ENCODE data around the gene NR2E3.

Gene NR2E3

DNA sequence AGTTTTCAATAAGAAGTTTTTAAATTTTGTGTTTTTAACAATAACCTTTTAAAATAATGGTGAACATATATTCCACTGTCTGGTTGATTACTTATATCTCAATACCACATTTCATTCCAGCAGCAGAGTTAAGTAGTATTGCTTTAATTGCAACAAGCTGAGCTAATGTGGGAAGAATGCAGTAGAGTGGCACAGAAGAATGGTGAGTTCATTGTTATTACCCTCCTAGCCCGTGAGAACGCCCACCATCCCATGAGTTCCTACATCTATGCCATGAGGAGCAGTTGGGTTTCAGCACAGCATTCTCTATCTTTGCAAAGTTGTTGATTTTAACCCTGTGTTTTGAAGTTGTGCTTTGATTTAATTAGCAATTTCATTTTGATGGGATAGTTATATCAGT lies 17.8 kb upstream of the NR2E3 start:
- DNase-seq, result no peak

DNA sequence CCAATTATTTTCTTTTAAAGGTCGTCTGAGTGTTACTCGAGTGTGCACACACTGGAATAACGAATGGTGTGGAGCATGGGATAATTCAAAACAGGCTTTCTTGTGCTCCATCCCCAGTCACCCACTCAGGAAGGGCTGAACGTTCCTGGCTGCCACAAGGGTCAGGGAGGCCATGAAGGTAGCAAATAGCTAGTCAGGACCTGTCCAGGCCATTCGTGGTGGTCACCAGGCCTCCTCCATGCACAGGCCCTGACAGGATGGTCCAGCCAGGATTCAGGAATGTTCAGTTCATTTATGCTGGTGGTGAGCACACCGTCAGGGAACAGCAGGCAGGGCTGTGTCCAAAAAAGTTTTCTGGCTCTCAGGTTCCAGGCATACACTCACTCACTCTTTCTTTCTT lies 11.7 kb upstream of the NR2E3 start:
- DNase-seq, result no peak

DNA sequence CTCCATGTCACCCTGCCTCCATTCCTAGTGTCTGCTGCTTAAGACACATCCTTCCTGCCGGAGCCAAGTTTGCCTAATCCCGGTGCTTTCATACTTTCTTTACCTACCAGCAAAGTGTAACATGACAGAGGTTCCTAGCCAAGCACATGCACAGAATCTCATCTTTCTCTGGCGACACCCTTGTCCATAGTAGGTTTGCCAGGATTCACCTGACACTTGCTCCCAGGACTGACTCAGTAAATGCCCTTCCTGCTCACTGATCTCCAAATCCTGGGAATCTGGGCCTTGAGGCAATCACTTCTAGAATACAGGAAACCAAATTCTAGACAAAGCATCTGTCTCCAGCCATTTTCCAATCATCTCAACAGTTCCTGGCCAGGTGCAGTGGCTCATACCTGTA lies 10.2 kb upstream of the NR2E3 start:
- no peak for DNase-seq

DNA sequence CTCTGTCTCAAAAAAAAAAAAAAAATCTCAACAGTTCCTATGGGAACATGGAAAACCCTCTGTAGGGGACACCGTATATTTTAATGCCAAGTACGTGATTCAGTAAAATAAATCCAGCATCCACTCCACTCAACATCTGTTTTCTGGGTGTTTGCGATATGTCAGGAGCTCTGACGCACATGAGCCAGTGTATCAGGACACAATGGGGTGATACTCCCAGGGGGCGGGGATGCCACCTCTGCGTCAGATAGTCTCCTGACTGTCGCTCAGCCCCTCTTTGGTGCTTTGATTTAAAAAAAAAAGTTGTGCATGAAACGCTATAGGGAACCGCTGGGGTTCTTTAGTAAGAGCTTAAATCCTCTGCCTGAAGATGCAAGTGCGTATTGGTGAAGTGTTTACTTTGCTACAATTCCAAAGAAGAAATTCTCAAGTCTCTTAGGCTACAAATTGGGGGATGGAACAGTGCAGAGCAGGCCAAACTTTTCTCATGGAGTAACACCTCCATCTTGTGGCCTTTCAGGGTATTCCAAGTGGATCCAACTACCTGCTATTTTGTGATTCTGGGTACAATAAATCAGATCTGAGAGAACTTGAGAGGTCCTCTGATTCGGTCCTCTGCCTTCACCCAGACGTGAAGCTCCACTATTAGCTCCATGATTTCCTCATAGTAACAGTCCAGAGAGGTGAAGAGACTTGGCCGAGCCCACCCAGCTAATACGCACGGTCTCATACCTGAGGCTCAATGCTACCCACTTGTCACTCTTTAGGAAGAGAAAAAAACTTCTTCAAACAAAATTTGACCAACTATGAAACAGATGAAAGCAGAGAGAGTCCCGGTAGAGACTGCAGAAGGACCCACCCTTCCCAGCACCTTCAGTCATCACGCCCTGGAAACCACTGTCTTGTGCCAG lies 9.3 kb upstream of the NR2E3 start:
- peak in 1 of 2 experiments; percentile 6 for DNase-seq

DNA sequence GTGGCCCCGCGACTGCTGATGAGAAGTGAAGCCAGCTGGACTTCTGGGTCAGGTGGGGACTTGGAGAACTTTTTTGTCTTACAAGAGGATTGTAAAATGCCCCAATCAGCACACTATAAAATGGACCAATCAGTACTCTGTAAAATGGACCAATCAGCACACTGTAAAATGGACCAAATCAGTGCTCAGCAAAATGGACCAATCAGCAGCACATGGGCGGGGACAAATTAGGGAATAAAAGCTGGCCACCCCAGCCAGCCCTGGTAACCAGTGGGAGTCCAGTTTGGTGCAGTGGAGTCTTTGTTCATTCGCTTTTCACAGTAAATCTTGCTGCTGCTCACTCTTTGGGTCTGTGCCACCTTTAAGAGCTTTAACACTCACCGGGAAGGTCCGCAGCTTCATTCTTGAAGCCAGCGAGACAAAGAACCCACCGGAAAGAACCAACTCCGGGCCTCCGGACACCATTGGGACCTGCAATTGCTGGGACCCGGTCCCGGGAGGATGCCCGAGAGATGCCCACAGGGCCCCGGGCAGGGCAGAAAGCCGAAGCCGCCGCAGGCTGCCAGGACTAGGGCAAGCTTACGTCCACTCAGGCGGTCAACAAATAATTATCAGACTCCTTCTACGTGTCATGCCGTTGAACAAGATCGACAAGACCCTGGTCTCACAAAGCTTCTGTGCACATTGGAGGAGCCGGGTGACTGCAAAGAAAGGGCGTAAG lies 8.3 kb upstream of the NR2E3 start:
- DNase-seq, result no peak

DNA sequence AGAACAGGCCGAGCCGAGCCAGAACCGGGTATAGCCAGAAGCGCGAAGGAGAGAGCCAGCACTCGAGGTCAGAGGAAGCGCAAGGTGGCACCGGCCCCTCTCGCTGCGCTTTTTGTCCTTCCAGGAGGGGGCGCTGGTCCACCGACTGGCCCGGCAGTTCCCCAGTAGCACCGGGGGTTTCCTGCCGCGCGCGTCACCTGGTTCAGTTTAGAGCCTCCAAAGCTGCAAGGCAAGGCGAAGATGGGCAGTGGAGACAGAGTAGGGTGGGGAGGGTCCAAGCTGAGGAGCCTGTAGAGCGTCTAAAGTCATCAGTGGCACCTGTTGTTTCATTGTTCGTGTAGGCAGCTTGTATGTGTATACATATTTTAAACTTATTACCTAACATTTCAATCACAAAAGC lies 7.6 kb upstream of the NR2E3 start:
- no peak for DNase-seq

DNA sequence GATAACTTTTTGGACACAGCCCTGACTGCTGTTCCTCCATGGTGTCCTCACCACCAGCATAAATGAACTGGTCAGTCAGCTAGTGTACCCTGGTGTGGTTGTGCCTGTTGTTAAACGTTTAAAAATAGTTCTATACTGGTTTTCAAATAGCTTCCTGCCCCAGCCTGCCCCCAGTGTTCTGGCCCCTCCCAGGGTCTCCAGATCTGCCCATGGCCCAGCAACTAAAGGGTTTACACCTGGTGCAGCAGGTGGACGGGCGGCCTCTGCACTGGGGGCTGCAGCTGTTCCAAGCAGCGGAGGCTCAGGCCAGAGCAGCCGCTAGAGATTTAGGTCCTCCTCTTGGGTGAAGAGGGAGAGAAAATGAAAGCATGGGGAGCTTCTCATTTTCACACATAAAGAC lies 6.1 kb upstream of the NR2E3 start:
- DNase-seq, result no peak

DNA sequence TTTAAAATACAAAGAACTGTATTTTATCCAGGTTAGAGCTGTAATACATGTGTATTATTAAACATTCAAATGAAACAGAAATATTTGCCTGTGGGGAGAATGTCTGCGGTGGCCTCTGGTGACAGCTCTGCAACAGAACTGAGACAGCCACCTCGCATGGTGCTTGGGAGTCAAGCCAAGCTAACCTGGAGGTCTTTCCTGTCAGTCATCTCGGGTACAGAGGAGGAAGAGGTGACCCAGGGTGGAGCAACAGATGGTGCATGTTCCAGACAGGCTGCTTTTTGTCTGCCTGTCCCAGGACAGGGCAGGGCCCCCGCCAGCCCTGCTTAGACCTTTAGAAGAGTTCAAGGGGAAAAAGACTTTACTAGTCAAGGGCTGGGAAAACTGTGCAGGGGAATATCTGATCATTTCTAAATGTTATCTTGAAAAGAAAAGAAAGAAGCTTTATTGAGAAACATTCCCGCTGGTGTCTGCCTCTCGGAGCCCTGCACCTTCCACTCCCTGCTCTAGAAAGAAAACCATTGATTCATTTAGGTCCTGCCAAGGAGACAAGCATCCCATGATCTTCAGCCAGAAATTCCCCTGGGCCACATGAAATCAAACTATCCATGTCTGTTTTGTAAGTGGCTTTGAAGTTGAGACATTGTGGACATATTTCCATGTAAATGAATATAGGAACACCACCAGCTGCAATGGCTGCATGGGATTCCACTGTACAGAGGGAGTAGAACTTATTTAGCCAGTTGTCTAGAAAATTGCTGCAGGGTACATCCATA lies 5.5 kb upstream of the NR2E3 start:
- no peak for DNase-seq

DNA sequence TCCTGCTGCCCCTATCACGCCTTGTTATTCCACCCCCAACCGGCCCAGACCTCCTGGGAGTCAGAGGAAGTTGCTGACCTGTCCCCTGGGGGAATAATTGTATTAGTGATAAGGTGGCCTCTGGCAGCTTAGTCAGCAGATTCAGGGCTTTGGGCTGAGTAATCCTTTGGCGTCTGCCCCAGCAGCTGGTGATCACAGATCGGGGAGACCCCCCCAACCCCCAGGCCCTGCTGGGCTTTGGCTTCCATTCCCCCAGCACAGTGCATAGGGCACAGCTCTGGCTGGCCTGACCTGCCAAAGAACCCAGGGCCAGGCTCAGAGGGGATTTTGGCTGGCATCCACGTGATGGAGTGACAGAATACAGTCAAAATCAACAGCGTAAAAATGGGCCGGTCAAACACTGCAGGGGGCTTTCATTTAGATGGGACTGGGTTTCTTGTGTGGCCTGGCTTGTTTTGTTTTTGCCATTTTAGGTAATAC lies 3.9 kb upstream of the NR2E3 start:
- DNase-seq, result no peak

DNA sequence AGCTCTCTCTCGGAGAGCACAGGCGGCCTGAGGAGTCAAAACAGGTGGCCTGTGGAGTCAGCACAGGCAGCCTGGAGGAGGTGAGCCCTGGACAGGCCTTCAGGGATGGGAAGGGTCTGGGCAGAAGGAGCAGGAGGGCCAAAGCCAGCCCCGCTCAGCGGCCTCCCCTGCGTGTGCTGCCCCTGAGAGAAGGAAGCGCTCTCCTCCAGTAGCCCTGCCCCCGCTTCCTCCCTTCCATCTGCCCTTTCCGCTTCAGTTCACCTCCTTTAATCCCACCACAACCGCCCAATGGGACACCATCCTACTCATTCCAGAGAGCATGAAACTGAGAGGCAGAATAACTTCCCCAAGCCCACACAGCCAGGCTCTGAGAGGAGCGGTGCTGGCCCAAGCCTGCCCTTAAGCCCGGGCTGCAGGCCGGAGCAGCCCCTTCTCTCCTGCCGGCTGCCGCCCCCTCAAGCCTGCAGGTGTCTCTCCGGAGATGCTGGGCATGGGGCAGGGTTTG lies 3.2 kb upstream of the NR2E3 start:
- DNase-seq, result no peak

DNA sequence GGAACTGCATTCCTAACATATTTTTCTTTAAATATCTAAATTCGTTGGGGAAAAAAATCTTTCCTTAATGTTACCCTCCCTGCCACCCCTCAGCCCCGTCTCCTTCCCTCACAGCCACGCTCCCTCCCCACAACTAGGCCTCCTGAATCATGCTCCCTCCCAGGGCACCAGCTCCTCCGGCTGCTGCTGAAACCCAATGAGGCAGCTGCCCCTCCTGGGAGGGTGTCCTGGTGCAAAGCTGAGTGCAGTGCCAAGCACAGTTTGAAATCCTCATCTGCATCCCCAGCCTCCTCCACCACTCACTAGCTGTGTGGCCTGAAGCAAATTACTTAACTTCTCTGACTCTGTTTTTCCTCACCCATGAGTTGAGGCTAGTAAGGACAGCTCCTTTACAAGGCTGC lies 2.7 kb upstream of the NR2E3 start:
- DNase-seq, result no peak

DNA sequence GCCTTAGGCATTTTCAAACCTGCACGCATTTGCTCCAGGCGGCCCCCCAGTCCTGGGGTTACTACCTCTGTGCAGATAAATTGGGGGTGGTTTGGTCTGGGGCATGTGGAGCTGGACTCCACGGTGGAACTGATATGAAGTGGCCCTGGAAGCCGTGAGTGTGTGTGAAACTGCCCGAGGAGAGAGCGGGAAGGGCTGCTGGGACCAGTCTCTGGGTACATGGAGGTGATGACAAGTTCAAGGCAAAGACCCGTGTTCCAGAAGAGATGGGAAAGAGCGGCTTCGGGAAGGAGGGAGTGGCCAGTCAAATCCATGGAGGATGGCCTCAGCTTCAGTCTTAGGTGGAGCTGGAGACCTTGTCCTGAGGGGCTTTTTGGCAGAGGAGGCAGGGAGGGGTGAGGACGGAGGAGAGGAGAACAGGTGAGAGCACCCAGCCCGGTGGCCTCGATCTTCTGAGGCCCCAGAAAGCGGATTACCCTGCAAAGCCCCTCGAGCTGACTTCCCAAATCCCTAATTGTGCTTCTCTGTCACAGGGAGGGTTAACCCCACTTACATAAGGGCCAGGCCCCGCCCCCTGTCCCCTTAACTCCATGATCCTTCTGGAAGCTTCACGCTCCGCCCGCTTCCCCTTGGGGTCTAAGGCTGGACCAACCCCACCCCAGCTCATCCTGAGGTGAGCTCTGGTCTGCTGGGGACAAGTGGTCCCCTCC lies 1.9 kb upstream of the NR2E3 start:
- no peak for DNase-seq

DNA sequence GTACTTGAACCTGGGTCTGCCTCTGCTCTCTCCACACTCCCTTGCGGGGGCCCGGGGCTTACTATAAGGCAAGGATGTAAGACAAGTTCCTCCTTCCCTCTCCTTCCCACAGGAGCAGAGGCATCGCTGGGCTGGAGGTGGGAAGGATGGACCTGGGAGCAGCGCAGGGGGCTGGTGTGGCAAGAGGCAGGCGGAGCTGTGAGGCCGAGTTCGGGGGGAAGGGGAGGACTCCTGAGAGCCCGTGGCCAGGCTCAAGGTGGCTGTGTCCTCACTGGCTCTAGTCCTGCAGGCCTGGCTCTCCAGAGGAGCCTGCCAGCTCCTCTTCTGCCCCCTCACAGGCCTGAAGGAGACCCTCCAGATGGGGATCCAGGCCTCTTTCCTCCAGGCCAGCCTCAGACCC lies 1.0 kb upstream of the NR2E3 start:
- DNase-seq, result no peak

DNA sequence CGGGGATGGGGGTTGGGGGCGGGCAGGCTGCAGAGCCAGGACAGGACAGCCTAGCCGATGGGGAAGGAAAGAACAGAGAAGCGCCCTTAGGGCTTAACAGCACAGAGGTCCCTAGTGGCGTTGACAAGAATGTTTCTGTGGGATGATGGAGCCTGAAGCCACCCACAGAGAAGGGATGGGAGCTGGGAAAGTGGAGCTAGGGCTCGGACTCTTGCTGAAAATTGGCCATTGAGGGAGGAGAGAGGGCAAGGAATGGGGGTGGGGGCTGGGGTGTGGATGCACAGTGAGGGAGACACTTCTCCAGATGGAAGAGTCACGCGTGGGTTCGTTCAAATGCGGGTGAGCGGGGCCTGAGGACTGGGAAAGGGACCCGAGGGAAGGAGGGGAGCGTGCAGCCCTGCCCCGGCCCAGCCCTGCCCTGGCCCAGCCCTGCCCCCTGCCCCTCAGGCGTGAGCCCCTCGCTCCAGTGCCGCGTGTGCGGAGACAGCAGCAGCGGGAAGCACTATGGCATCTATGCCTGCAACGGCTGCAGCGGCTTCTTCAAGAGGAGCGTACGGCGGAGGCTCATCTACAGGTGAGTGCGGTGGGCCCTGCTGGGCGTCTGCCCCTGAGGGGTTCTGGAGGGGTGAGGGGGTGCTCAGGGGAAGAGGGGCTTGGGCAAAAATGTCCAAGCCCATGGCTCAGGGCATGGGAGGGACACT lies 832 bp downstream of the NR2E3 start:
- no peak for DNase-seq

DNA sequence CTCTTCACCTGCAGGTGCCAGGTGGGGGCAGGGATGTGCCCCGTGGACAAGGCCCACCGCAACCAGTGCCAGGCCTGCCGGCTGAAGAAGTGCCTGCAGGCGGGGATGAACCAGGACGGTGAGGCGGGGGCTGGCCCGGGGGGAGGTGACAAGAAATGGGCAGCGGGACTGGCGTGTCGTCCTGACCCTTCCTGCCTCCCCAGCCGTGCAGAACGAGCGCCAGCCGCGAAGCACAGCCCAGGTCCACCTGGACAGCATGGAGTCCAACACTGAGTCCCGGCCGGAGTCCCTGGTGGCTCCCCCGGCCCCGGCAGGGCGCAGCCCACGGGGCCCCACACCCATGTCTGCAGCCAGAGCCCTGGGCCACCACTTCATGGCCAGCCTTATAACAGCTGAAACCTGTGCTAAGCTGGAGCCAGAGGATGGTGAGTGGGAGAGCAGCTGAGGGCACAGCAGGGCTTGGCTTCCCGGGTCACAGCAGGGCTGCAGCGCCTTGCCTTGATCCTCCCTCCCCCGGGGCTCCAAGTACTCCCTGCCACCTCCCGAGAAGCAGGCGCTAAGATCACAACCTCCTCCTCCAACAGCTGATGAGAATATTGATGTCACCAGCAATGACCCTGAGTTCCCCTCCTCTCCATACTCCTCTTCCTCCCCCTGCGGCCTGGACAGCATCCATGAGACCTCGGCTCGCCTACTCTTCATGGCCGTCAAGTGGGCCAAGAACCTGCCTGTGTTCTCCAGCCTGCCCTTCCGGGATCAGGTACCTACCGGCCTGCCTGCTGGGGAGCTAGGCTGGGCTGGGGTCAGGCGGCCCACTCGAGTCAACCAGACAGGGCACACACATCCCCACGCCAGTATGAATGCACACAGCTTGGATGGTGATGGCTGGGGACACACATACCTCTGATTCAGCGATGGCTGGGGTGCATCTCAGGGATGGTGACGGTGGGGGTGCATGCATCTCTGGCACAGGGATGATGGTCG lies 1.7 kb downstream of the NR2E3 start:
- no peak for DNase-seq

DNA sequence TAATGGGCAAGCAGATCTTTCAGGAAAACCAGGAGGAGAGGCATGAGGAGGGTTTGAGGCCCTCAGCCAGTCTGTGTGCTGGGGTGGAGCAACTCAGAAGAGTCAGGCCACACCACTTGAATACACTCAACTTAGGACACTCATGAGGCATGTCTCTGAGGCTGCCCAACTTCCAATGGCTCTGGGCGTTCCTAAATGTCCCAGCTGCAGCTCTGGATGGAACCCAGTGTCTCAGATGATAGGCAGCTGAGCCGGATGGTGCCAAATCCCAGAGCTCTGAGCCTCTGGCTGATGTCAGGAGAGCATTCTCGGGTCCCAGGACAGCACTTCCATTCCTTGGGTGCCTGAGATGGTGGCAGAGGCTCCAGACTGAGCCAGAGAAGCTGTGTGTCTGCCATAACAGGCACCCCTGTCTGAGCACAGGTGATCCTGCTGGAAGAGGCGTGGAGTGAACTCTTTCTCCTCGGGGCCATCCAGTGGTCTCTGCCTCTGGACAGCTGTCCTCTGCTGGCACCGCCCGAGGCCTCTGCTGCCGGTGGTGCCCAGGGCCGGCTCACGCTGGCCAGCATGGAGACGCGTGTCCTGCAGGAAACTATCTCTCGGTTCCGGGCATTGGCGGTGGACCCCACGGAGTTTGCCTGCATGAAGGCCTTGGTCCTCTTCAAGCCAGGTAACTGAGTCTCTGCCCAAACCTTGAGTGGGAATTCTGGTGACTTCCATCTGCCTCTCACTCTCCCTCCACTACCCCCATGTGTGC lies 2.8 kb downstream of the NR2E3 start:
- no peak for DNase-seq

DNA sequence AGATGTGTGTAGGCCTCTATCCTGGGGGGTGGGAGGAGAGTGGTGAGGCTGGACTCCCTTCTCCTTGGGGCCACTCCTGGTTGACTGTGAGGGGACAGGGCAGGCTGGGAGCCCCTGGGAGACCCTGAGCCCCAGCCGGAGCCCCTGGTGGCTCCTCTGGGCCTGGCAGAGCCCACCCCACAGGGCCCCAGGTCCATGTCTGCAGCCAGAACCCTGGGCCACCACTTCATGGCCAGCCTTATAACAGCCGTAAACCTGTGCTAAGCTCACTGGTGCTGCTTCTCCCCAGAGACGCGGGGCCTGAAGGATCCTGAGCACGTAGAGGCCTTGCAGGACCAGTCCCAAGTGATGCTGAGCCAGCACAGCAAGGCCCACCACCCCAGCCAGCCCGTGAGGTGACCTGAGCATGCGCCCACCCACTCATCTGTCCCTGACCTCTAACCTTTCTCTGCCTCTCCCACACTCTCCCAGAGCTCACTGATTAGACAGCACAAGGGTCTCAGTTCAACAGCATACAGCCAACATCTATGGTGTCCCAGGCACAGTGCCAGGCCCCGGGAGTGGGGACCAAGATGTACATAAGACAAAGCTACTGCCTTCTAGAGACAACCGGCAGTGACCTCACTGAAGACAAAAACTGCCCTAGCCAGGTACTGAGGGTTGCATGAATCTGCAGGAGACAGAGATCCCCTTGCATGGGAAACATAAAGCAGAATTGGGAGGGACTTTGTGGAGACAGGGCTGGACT lies 3.5 kb downstream of the NR2E3 start:
- no peak for DNase-seq

DNA sequence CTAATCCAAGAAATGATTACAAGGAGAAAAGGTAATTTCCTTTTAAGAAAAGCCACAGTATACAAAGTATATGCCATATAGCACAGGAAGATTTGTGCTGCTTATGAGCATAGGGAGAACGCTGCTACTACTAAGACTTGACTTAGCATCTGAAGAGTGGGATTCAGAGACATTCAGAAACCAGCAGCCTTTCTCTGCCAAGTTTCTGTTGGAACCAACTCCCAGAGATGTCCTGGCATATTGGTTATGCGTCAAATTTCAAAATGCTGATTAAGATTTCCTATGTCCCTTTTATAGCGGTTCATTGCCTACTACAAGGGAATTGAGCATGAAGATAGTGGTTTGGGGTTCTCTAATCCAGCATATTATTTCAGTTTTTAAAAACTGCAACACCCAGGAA lies 4.9 kb downstream of the NR2E3 start:
- no peak for DNase-seq

DNA sequence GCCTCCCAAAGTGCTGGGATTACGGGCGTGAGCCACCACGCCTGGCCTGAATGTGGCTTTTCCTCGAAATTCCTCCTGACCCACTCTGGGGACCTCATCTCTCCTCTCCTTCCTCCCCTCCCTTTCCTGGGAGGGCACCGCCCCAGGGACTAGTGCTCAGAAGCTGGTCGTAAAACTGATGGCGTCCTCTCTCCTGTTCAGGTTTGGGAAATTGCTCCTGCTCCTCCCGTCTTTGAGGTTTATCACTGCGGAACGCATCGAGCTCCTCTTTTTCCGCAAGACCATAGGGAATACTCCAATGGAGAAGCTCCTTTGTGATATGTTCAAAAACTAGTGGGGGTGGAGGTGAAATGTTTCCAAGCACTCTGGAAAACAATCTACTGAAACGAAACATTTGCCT lies 7.0 kb downstream of the NR2E3 start:
- no peak for DNase-seq

Measured in NCI-H1930 (cell line).